H1 (cell line): Measurements from ENCODE around the gene EFCAB6. TPM values are rescaled to one million over a fixed set of nuclear protein-coding genes. Genes with fewer than 3 reads are reported as not detected.

Experiments used
- CTCF ChIA-PET: fragments of 300-600 bp; sonication (Branson Sonifier 250); formaldehyde crosslinking; loops from one replicate; lab custom pipeline; 2021; ENCODE audit not compliant: partially characterized antibody; lab: Charles Lee
- POLR2A ChIA-PET: fragments of 300-600 bp; sonication (Branson Sonifier 250); formaldehyde crosslinking; loops from one replicate; lab custom pipeline; 2021; ENCODE audit warnings: inconsistent platforms; ENCODE audit not compliant: partially characterized antibody; lab: Charles Lee
- DNase-seq, 2 experiments: peaks; one replicate each; pipeline versions ENCODE4 v3.0.0 to v3.0.0-alpha.2; 2010 to 2022; ENCODE audit warnings: low spot score in 2 of 2, low read depth in 1 of 2, mixed read lengths in 1 of 2
- FAIRE-seq: peaks from 2 replicates; lab custom pipeline; 2011; peaks lifted over from hg19 to GRCh38; lab: Jason Lieb, UNC
- H2AFZ ChIP-seq: 2 replicates; pipeline ENCODE4 v1.8.1; 2012; ENCODE audit warnings: low read length, inconsistent platforms
- H2AK5ac ChIP-seq: 2 replicates; pipeline ENCODE4 v1.6.1; 2013; ENCODE audit warnings: low read depth, low read length
- H2BK120ac ChIP-seq: replicated peaks from 2 replicates; pipeline ENCODE3; 2013; ENCODE audit warnings: low read depth, low read length, inconsistent platforms
- H2BK12ac ChIP-seq: 2 replicates; pipeline ENCODE4 v1.6.1; 2013; ENCODE audit warnings: low read depth, low read length
- H2BK15ac ChIP-seq: 2 replicates; pipeline ENCODE4 v1.6.1; 2013; ENCODE audit warnings: low read length
- H2BK20ac ChIP-seq: 2 replicates; pipeline ENCODE4 v1.6.1; 2013; ENCODE audit warnings: low read length
- H2BK5ac ChIP-seq: 2 replicates; pipeline ENCODE4 v1.6.1; 2013; ENCODE audit warnings: low read depth, low read length
- H3K14ac ChIP-seq: 2 replicates; pipeline ENCODE4 v1.6.1; 2013; ENCODE audit warnings: inconsistent platforms; ENCODE audit not compliant: insufficient read length
- H3K18ac ChIP-seq: 2 replicates; pipeline ENCODE4 v1.6.1; 2013; ENCODE audit warnings: low read length; ENCODE audit errors: extremely low read depth
- H3K23ac ChIP-seq: 2 replicates; pipeline ENCODE4 v1.6.1; 2013; ENCODE audit warnings: inconsistent platforms; ENCODE audit not compliant: insufficient read length
- H3K23me2 ChIP-seq: 2 replicates; pipeline ENCODE4 v1.6.1; 2013; ENCODE audit warnings: low read depth, low read length
- H3K27ac ChIP-seq: 2 replicates; pipeline ENCODE4 v1.6.1; 2011; ENCODE audit warnings: low read depth, low read length, inconsistent platforms
- H3K27me3 ChIP-seq, 4 experiments: replicated peaks in 1 of 4; 1 replicate in 1 of 4; 2 replicates in 3 of 4; pipeline versions ENCODE4 v1.6.1 to v1.8.1; 2011 to 2013; ENCODE audit warnings: low read length in 3 of 4, mild to moderate bottlenecking in 3 of 4, inconsistent platforms in 2 of 4, mixed read lengths in 2 of 4, moderate library complexity in 1 of 4; ENCODE audit not compliant: control insufficient read depth in 3 of 4, insufficient read depth in 3 of 4; ENCODE audit errors: extremely low read depth in 1 of 4
- H3K36me3 ChIP-seq, 4 experiments: 2 replicates each; pipeline versions ENCODE4 v1.6.1 to v1.8.1; 2011 to 2013; ENCODE audit warnings: mild to moderate bottlenecking in 4 of 4, low read length in 3 of 4, moderate library complexity in 2 of 4, control low read depth in 1 of 4, inconsistent platforms in 1 of 4; ENCODE audit not compliant: insufficient read depth in 4 of 4, control insufficient read depth in 2 of 4
- H3K4ac ChIP-seq: replicated peaks from 2 replicates; pipeline ENCODE3; 2013; ENCODE audit warnings: low read length, low read depth, mixed read lengths, inconsistent platforms; ENCODE audit not compliant: insufficient read length
- H3K4me1 ChIP-seq, 4 experiments: replicated peaks in 1 of 4; 1 replicate in 1 of 4; 2 replicates in 3 of 4; pipeline versions ENCODE4 v1.6.1 to v1.8.1; 2011 to 2013; ENCODE audit warnings: low read length in 3 of 4, inconsistent platforms in 2 of 4, mixed read lengths in 1 of 4; ENCODE audit not compliant: insufficient read depth in 4 of 4, control insufficient read depth in 3 of 4
- H3K4me2 ChIP-seq, 2 experiments: 2 replicates each; pipeline versions ENCODE4 v1.6.1 to v1.8.1; 2011 to 2013; ENCODE audit warnings: low read depth in 2 of 2, low read length in 2 of 2, control low read depth in 1 of 2, inconsistent platforms in 1 of 2, mild to moderate bottlenecking in 1 of 2; ENCODE audit not compliant: insufficient read depth in 1 of 2
- H3K4me3 ChIP-seq, 4 experiments: fragments of 200-600, 300-600 bp in 1 of 4; sonication (generic), shearing (Covaris generic), sonication (Bioruptor Twin) in 1 of 4; 2 replicates each; pipeline versions ENCODE4 v1.5.1 to v1.8.1; 2011 to 2016; ENCODE audit warnings: low read length in 4 of 4, low read depth in 3 of 4, control low read depth in 2 of 4, inconsistent platforms in 2 of 4, mild to moderate bottlenecking in 2 of 4, mixed read lengths in 1 of 4, moderate library complexity in 1 of 4; ENCODE audit not compliant: insufficient read depth in 2 of 4; ENCODE audit errors: extremely low read depth in 1 of 4
- H3K56ac ChIP-seq: replicated peaks from 2 replicates; pipeline ENCODE3; 2013; ENCODE audit warnings: low read depth, mild to moderate bottlenecking, mixed read lengths, low read length, inconsistent platforms; ENCODE audit not compliant: insufficient read length
- H3K79me1 ChIP-seq: 2 replicates; pipeline ENCODE4 v1.6.1; 2013; ENCODE audit warnings: low read depth, low read length, control low read depth
- H3K79me2 ChIP-seq, 2 experiments: 2 replicates each; pipeline versions ENCODE4 v1.6.1 to v1.8.1; 2012 to 2013; ENCODE audit warnings: low read length in 2 of 2, mild to moderate bottlenecking in 2 of 2, inconsistent platforms in 1 of 2; ENCODE audit not compliant: insufficient read depth in 2 of 2, control insufficient read depth in 1 of 2
- H3K9ac ChIP-seq, 4 experiments: replicated peaks in 1 of 4; 1 replicate in 1 of 4; 2 replicates in 3 of 4; pipeline versions ENCODE4 v1.6.1 to v1.8.1; 2011 to 2013; ENCODE audit warnings: low read depth in 3 of 4, low read length in 3 of 4, control low read depth in 2 of 4, mild to moderate bottlenecking in 2 of 4, moderate library complexity in 2 of 4, inconsistent platforms in 1 of 4; ENCODE audit errors: extremely low read depth in 1 of 4
- H3K9me3 ChIP-seq, 2 experiments: 2 replicates each; pipeline versions ENCODE4 v1.6.1 to v1.8.1; 2012 to 2013; ENCODE audit warnings: mild to moderate bottlenecking in 2 of 2, moderate library complexity in 2 of 2, control low read depth in 1 of 2, inconsistent platforms in 1 of 2, low read depth in 1 of 2, low read length in 1 of 2, mixed read lengths in 1 of 2; ENCODE audit not compliant: insufficient read depth in 2 of 2
- H4K20me1 ChIP-seq, 2 experiments: replicated peaks in 1 of 2; 2 replicates each; pipeline versions ENCODE3 to v1.8.1; 2011 to 2013; ENCODE audit warnings: inconsistent platforms in 2 of 2, low read length in 2 of 2, mild to moderate bottlenecking in 1 of 2; ENCODE audit not compliant: insufficient read depth in 2 of 2, control insufficient read depth in 1 of 2
- H4K5ac ChIP-seq: 2 replicates; pipeline ENCODE4 v1.6.1; 2013; ENCODE audit warnings: low read length, low read depth, mixed read lengths, inconsistent platforms; ENCODE audit not compliant: insufficient read length
- H4K8ac ChIP-seq: 2 replicates; pipeline ENCODE4 v1.8.0; 2013; ENCODE audit warnings: mild to moderate bottlenecking, moderate library complexity, low read length, inconsistent platforms; ENCODE audit not compliant: insufficient read depth; ENCODE audit errors: extremely low read depth
- H4K91ac ChIP-seq: replicated peaks from 2 replicates; pipeline ENCODE3; 2013; ENCODE audit warnings: low read length, mixed read lengths, inconsistent platforms; ENCODE audit not compliant: insufficient read length
- BACH1 ChIP-seq: IDR thresholded peaks from 2 replicates; pipeline ENCODE4 v1.6.1; 2012; ENCODE audit warnings: low read length, improper control_type of control experiment
- BCL11A ChIP-seq, 2 experiments: IDR thresholded peaks; one replicate each; pipeline ENCODE4 v1.6.1; 2011; ENCODE audit warnings: low read depth in 2 of 2, low read length in 2 of 2, mild to moderate bottlenecking in 2 of 2
- EZH2 ChIP-seq: fragments of 200-600 bp; sonication (generic); IDR thresholded peaks from 2 replicates; pipeline ENCODE4 v1.7.1; 2012; ENCODE audit warnings: low read depth, mild to moderate bottlenecking, moderate library complexity, low read length, inconsistent platforms; ENCODE audit not compliant: severe bottlenecking
- GTF2F1 ChIP-seq: IDR thresholded peaks from 2 replicates; pipeline ENCODE4 v1.6.1; 2012; ENCODE audit warnings: low read depth, low read length, improper control_type of control experiment, borderline replicate concordance
- JUN ChIP-seq: IDR thresholded peaks from 2 replicates; pipeline ENCODE4 v1.6.1; 2011; ENCODE audit warnings: low read depth, mild to moderate bottlenecking, improper control_type of control experiment, low read length
- JUND ChIP-seq: IDR thresholded peaks from 2 replicates; pipeline ENCODE4 v1.6.1; 2011; ENCODE audit warnings: mild to moderate bottlenecking, improper control_type of control experiment, low read length
- TAF1 ChIP-seq: IDR thresholded peaks from 2 replicates; pipeline ENCODE4 v1.6.1; 2011; ENCODE audit warnings: mild to moderate bottlenecking, low read depth, low read length
- WGBS, 2 experiments: shearing (Covaris generic) in 1 of 2; methylation state at CpG; one replicate each; pipeline versions ENCODE4 v1.1.6 to v1.1.7; 2013 to 2015; ENCODE audit warnings: low lambda C conversion rate in 2 of 2, mixed read lengths in 2 of 2, inconsistent platforms in 1 of 2, low coverage in 1 of 2, missing lambda C conversion rate in 1 of 2; ENCODE audit not compliant: insufficient replicate concordance in 2 of 2, insufficient coverage in 1 of 2, insufficient read length in 1 of 2; ENCODE audit errors: extremely low coverage in 1 of 2, missing lambda C conversion rate in 1 of 2; 5-methylcytosine and 5-hydroxymethylcytosine counted together
- polyA plus RNA-seq, 7 experiments: library from polyadenylated mRNA; depleted of rRNA in 3 of 7; stranded (reverse) in 5 of 7; unstranded in 2 of 7; fragments of >200 nt in 5 of 7; fragments of 200-250 nt in 2 of 7; gene quantifications; 1 replicate in 5 of 7; 2 replicates in 1 of 7; 4 replicates in 1 of 7; pipeline versions ENCODE4 v1.2.1 to v1.2.3, GENCODE V29; 2011 to 2013; ENCODE audit warnings: missing spikeins in 2 of 7, mixed read lengths in 2 of 7
- total RNA-seq: library from RNA; stranded (reverse); fragmentation: NEBNext Ultra II Directional; extraction: Animal tissue kit (Norgen Biotek cat#: 25700); gene quantifications from 2 replicates; pipeline ENCODE4 v1.2.1, GENCODE V29; 2021

The EFCAB6 gene
- total and polyA plus RNA-seq, 2 of the 8 experiments (the other 6 are each of a cell fraction or from before 2014, with no cell fraction given), result 0.32 to 1.7 TPM

DNA sequence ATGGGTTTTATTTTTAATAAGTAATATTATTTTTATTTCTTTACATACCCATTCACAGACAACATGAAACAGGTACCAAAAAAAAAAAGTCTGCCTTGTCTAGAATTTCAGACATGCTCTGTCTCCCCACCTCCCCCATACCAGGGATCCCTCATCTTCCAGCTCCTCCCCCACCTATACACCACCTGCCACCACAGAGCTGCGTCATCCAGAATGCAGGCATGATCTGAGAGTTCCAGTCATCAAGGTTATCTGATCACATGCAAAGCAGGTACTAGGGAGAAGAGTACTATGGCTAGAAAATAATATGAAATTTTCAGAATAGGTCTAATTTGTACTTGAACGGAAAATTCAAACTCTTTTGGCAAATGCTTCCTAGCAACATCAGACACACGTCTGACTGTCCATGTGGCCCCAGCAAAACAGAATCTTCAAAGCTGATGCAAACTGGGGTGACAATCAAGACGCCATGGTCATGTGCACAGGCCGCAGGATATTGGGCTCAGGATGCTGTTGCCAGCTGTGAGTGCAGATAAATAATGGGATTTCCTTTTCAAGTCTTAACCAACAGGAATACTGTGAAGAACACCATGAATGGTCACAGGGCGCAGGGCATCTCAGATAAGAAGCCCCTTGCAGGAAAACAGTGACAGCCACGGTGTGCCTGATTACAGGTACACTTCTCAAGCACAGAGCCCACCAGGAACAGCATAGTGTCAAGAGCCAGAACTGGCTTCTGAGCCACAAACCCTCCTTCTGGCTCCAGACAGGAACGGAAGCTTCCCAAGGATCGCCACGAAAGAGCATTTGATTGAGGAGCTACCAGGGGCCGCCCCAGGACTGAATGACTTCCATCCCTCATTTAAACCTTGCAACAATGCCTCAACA lies 169.5 kb downstream of the EFCAB6 start:
- Histone ChIP-seq H3K23ac (no peak overlapping the region), H2BK5ac (no peak overlapping the region), H2BK120ac (no peak overlapping the region), H2AK5ac (no peak overlapping the region), H3K36me3 (no peaks in the 10 kb centered on the region), H3K79me2 (no peaks in the 10 kb centered on the region), H3K9ac (no peak overlapping the region), H3K27ac (no peak overlapping the region), H3K18ac (no peak overlapping the region), H3K79me1 (no peaks in the 10 kb centered on the region), H3K4me2 (no peak overlapping the region), H3K4ac (no peak overlapping the region), H4K5ac (no peak overlapping the region), H3K4me3 (no peak overlapping the region), H4K20me1 (no peaks in the 10 kb centered on the region), H3K23me2 (no peaks in the 10 kb centered on the region), H3K56ac (no peak overlapping the region), H2AFZ (no peak overlapping the region), H2BK12ac (no peak overlapping the region), H4K91ac (no peak overlapping the region), H3K14ac (no peak overlapping the region), H2BK20ac (no peak overlapping the region), H3K27me3 (no peaks in the 10 kb centered on the region; a peak in 2 of 7 replicates), H4K8ac (no peak overlapping the region), H3K4me1 (no peaks in the 10 kb centered on the region; a peak in 1 of 7 replicates), H2BK15ac (no peak overlapping the region), H3K9me3 (peaks cover 0 to 5% of the 10 kb centered on the region in 2 experiments; a peak in 1 of 4 replicates)
- ChIA-PET POLR2A (no interaction called here), CTCF (interaction anchor here (1.5 kb wide), 1 partner anchor 49 kb away, joined by 4 read pairs; no protein-coding TSS in a partner anchor)
- 92% methylated on average over 11 of the region's 11 CpGs; no CpG with 5 or more reads in 1 of the 2 experiments for WGBS, 2 experiments
- FAIRE-seq (no peak), DNase-seq (no peak)
- TF ChIP-seq JUND (no peak), EZH2 (no peak), GTF2F1 (no peak), TAF1 (no peak), BCL11A (IDR thresholded peaks at IDR 0.05; ENCODE audit: low read depth in 2 of 2, low read length in 2 of 2) (no peak), JUN (no peak), BACH1 (no peak)
